ENCODE measurements around the gene COMT.

GRCh38 chr22:20015187-20015625 lies 73.6 kb downstream of the COMT start:
- TF ChIP-seq CTCF (IDR thresholded peaks at IDR 0.05; ENCODE audit: borderline replicate concordance, extremely low read depth, low read length, poor library complexity, severe bottlenecking) (no peak), EZH2 (IDR thresholded peaks at IDR 0.05; ENCODE audit: borderline replicate concordance, low read depth, low read length, severe bottlenecking) (no peak)

All from DND-41 (cell line).